22Rv1 (cell line): ENCODE data around the gene PLEKHJ1.

Experiments
- CTCF ChIP-seq: fragments of 450-650 bp; IDR thresholded peaks from 2 replicates; pipeline ENCODE4 v1.5.1; 2017; ENCODE audit warnings: mild to moderate bottlenecking
- ZFX ChIP-seq: fragments of 450-650 bp; IDR thresholded peaks from 2 replicates; pipeline ENCODE4 v1.6.1; 2017; ENCODE audit warnings: antibody characterized with exemption, borderline replicate concordance

DNA sequence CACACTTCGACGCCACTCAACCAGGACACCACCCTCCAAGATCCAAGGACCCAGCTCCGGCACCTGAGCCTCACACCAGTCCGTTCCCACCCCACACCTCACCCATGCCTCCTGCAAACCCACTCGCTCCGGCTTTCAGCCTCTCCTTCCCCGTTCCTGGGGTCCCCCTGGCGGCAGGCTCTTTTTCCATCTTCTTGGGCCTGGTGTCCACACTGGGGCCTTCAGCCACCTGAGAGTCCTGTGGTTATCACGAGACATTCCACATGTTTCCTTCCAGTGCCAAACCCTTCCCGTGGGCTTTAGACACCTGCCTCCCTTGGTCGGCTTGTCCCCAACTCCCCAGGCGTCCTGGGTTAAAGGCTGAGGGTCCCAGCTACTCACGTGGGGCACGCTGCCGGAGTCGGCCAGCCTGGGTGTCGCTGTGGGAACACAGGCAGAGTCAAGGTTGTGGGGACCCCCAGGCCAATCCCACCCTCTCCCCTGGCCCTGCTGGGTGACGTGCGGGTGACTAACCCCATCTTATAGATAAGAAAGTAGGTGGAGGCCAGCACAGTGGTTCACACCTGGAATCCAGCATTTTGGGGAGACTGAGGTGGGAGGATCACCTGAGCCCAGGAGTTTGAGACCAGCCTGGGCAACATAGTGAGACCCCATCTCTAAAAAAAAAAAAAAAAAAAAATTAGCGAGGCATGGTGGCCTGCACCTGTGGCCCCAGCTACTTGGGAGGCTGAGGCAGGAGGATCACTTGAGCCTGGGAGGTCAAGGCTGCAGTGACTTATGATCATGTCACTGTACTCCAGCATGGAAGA, 18.1 kb upstream of the PLEKHJ1 start:
- TF ChIP-seq CTCF (no peak), ZFX (no peak)
